ENCODE results near the gene EBP. TPM values are rescaled to one million over a fixed set of nuclear protein-coding genes. Genes with fewer than 3 reads are reported as not detected.
A peak's percentile ranks its signal among the peaks of the same experiment; 100 is the strongest.

The EBP gene
- polyA plus RNA-seq (2011; rRNA removed), result 28.3 and 36.1 TPM in 2 replicates
- 31.3 and 42.1 TPM in 2 replicates for polyA minus RNA-seq (2011; rRNA and poly(A)+ RNA removed)

- POLR2A ChIA-PET, result no interaction called here
- H3K36me3 ChIP-seq (ENCODE audit: control insufficient read depth, insufficient read depth, low read length), result no peaks in the 10 kb centered on the region
- TF ChIP-seq, protein P1, sequence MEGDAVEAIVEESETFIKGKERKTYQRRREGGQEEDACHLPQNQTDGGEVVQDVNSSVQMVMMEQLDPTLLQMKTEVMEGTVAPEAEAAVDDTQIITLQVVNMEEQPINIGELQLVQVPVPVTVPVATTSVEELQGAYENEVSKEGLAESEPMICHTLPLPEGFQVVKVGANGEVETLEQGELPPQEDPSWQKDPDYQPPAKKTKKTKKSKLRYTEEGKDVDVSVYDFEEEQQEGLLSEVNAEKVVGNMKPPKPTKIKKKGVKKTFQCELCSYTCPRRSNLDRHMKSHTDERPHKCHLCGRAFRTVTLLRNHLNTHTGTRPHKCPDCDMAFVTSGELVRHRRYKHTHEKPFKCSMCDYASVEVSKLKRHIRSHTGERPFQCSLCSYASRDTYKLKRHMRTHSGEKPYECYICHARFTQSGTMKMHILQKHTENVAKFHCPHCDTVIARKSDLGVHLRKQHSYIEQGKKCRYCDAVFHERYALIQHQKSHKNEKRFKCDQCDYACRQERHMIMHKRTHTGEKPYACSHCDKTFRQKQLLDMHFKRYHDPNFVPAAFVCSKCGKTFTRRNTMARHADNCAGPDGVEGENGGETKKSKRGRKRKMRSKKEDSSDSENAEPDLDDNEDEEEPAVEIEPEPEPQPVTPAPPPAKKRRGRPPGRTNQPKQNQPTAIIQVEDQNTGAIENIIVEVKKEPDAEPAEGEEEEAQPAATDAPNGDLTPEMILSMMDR (IDR thresholded peaks at IDR 0.05; ENCODE audit: insufficient read depth, low read depth, low read length), result no peak
- H3K27me3 ChIP-seq (ENCODE audit: control insufficient read depth, insufficient read depth, low read length), result no peaks in the 10 kb centered on the region
- DNase-seq (ENCODE audit: low read depth), result no peak
- CTCF ChIA-PET, result no interaction called here
- peak within 1 kb of the TSS; percentile 62 for H3K4me3 ChIP-seq (ENCODE audit: low read depth, low read length)
Observed at GRCh38 chrX:48521353-48522243, at the start of gene EBP. TSS of gene EBP (plus strand) at chrX:48521808. CDS start at chrX:48523772, 1,964 bp downstream.

DNA sequence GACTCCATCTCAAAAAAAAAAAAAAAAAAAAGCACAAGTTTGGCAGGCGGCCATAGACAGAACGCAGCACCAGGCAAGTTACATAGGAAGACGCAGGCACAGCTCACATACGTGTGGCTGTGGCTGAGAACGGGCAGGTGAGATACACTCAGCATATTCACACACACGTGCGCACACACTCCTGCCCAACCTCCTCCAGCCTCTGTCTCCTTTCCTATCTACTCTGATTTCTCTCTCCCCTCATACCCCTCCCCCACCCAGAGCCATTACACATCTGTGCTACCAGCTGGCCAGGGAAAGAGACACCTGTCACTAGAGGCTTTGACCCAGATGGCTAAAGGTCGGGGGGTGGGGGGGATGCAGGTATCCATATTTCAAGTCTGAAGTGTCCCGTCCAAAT, 49.4 kb upstream of the EBP start:
- no peak for DNase-seq (ENCODE audit: low read depth)

GRCh38 chrX:48472851-48473703, 48.5 kb upstream of the EBP start:
- Histone ChIP-seq H3K36me3 (ENCODE audit: control insufficient read depth, insufficient read depth, low read length) (no peaks in the 10 kb centered on the region), H3K27me3 (ENCODE audit: control insufficient read depth, insufficient read depth, low read length) (no peaks in the 10 kb centered on the region), H3K4me3 (ENCODE audit: low read depth, low read length) (no peak overlapping the region)
- DNase-seq (ENCODE audit: low read depth), result no peak
- CTCF ChIA-PET, result interaction anchor here (0.6 kb wide), 1 partner anchor 9 kb away, joined by 4 read pairs; no protein-coding TSS in a partner anchor
- POLR2A ChIA-PET, result no interaction called here
- TF ChIP-seq, protein P1 (IDR thresholded peaks at IDR 0.05; ENCODE audit: insufficient read depth, low read depth, low read length), result no peak

More for the DNA sequence above, 49.4 kb upstream of the EBP start:
- TF ChIP-seq, protein P1 (IDR thresholded peaks at IDR 0.05; ENCODE audit: insufficient read depth, low read depth, low read length), result no peak
- Histone ChIP-seq H3K27me3 (ENCODE audit: control insufficient read depth, insufficient read depth, low read length) (no peaks in the 10 kb centered on the region), H3K36me3 (ENCODE audit: control insufficient read depth, insufficient read depth, low read length) (no peaks in the 10 kb centered on the region), H3K4me3 (ENCODE audit: low read depth, low read length) (no peak overlapping the region)
- CTCF ChIA-PET, result no interaction called here
- POLR2A ChIA-PET, result no interaction called here

DNA sequence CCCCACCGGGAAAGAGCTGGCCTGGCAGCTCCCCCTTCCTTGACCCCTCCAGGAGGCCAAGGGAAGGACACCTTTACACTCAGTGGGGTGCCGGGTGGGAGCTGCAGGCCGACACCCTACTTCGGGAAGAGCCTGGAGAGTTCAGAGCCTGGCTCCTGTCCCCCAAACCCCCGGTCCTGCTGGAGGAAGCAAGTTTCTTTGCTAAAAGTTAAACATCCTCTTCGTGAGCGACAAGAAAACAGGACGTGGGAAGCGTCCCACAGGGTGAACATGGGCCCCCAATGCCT, 48.0 kb upstream of the EBP start:
- CTCF ChIA-PET, result interaction anchor here (0.6 kb wide), 1 partner anchor 8 kb away, joined by 4 read pairs; no protein-coding TSS in a partner anchor
- POLR2A ChIA-PET, result no interaction called here
- DNase-seq (ENCODE audit: low read depth), result no peak
- no peaks in the 10 kb centered on the region for H3K27me3 ChIP-seq (ENCODE audit: control insufficient read depth, insufficient read depth, low read length)
- H3K4me3 ChIP-seq (ENCODE audit: low read depth, low read length), result no peak overlapping the region
- TF ChIP-seq, protein P1 (IDR thresholded peaks at IDR 0.05; ENCODE audit: insufficient read depth, low read depth, low read length), result no peak
- no peaks in the 10 kb centered on the region for H3K36me3 ChIP-seq (ENCODE audit: control insufficient read depth, insufficient read depth, low read length)

DNA sequence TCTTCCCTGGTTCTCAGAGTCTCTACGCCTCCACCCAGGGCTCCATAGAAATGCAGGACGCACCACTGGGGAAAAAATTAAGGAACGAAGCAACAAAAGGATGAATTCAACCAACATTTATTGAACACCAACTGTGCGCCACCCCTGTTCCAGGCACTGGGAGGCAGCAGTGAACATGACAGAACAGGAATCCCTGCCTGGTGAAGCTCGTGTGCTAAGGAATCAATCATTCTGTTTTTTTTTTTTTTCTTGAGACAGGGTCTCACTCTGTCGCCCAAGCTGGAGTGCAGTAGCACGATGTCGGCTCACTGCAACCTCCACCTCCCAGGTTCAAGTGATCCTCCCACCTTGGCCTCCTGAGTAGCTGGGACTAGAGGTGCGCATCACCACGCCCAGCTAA, 47.5 kb upstream of the EBP start:
- POLR2A ChIA-PET, result no interaction called here
- no peaks in the 10 kb centered on the region for H3K27me3 ChIP-seq (ENCODE audit: control insufficient read depth, insufficient read depth, low read length)
- no peak for DNase-seq (ENCODE audit: low read depth)
- CTCF ChIA-PET, result interaction anchor here (0.6 to 1.2 kb wide), 3 partner anchors 8 to 20 kb away, joined by 3 to 4 read pairs (median 4); no protein-coding TSS in a partner anchor
- no peak overlapping the region for H3K4me3 ChIP-seq (ENCODE audit: low read depth, low read length)
- TF ChIP-seq, protein P1 (IDR thresholded peaks at IDR 0.05; ENCODE audit: insufficient read depth, low read depth, low read length), result no peak
- H3K36me3 ChIP-seq (ENCODE audit: control insufficient read depth, insufficient read depth, low read length), result no peaks in the 10 kb centered on the region

Measured in BJ (cell line).